Measurements from ENCODE around the gene RUNX2. TPM values are rescaled to one million over a fixed set of nuclear protein-coding genes. Genes with fewer than 3 reads are reported as not detected.

Gene RUNX2
- total and polyA plus RNA-seq, 8 donors, result 2.5 to 5.9 (median 3.0) TPM

DNA sequence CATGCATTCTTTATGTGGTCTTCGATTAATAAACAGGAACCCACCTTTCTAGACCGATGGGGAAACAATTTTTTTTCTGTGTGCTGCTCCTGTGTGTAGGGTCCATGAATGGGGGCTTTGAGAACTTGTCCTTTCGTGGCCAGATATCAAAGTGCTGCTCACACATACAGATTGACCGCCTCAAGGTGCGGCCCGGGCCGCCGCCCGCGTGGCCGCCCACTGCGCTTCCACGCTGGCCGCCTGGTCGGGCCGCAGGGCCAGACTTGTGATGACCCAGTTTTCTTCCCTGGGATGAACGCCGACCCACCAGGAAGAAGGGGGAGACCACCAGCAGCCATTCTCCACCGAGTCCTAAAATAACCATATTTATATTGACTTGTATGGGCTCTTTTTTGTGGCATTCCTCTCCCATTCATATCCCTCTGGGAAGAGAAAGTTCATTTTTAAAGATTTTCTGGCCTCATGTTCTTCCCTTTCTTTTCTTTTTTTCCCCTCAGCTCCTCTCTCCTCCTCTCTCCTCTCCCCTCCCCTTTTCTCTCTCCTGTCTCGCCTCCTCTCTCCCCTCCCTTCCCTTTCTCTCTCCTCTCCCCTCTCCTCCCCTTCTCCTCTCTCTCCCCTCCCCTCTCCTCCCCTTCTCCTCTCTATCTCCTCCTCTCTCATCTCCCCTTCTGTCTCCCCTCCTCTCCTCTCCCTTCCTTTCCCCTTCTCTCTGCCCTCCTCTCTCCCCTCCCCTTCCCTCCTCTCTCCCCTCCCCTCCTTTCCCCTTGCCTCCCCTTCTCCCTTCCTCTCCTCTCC, 314.4 kb downstream of the RUNX2 start:
- intact Hi-C loops (cut with DNase I), result no loop called here
- H3K4me1 ChIP-seq, result no peaks in the 10 kb centered on the region
- H3K27me3 ChIP-seq, result peaks cover 0 to 14% of the 10 kb centered on the region in 2 donors
- H3K36me3 ChIP-seq, result no peaks in the 10 kb centered on the region
- DNase-seq (no peak), ATAC-seq (no peak)
- H3K27ac ChIP-seq, result no peak overlapping the region
- no peaks in the 10 kb centered on the region for H3K9me3 ChIP-seq
- H3K4me3 ChIP-seq, result no peak overlapping the region
- TF ChIP-seq, protein P1, sequence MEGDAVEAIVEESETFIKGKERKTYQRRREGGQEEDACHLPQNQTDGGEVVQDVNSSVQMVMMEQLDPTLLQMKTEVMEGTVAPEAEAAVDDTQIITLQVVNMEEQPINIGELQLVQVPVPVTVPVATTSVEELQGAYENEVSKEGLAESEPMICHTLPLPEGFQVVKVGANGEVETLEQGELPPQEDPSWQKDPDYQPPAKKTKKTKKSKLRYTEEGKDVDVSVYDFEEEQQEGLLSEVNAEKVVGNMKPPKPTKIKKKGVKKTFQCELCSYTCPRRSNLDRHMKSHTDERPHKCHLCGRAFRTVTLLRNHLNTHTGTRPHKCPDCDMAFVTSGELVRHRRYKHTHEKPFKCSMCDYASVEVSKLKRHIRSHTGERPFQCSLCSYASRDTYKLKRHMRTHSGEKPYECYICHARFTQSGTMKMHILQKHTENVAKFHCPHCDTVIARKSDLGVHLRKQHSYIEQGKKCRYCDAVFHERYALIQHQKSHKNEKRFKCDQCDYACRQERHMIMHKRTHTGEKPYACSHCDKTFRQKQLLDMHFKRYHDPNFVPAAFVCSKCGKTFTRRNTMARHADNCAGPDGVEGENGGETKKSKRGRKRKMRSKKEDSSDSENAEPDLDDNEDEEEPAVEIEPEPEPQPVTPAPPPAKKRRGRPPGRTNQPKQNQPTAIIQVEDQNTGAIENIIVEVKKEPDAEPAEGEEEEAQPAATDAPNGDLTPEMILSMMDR (IDR thresholded peaks at IDR 0.05), result no peak

DNA sequence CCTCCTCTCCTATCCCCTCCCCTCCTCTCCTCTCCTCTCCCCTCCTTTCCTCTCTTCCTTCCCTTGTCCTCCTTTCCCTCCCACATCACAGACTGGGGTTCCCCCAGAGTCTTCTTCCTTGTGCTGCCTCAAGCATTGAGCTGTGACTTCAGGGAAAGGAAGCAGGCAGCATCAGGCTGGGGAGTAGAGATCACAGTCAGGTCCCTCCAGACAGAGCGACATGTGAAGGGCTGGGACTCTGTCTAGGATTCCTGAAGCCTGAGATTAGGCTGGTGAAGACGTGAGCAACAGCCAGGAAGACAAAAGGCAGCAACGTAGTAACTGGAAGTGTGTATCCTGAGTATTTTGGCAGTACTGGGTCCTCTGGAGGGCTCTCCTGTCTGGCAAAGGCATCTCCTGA, 315.0 kb downstream of the RUNX2 start:
- DNase-seq (no peak), ATAC-seq (no peak)
- TF ChIP-seq, protein P1 (IDR thresholded peaks at IDR 0.05), result no peak
- intact Hi-C loops (cut with DNase I), result no loop called here
- Histone ChIP-seq H3K36me3 (no peaks in the 10 kb centered on the region), H3K4me1 (no peaks in the 10 kb centered on the region), H3K27ac (no peak overlapping the region), H3K4me3 (no peak overlapping the region), H3K27me3 (peaks cover 0 to 14% of the 10 kb centered on the region in 2 donors), H3K9me3 (no peaks in the 10 kb centered on the region)

DNA sequence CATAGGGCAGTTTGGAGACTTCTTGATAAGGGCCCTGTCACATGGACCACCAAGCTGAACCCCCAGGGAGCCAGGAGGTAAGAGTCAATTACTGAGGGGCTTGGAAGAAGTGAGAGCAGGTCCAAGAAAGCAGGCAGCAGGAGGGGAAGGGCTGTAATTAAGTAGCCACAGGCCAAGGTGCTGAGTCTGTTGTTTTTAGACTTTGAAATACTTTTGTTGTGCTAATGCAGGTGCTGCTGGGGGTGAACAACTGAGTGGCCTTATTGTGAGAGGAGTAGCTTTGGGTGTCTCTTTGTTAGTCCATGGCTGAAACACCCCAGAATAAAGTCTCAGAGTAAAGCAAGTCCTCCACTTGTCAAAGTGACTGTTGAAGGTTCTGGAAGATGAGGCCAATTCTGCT, 316.6 kb downstream of the RUNX2 start:
- ATAC-seq, result no peak
- Histone ChIP-seq H3K4me3 (no peak overlapping the region), H3K27me3 (peaks cover 0 to 14% of the 10 kb centered on the region in 2 donors), H3K36me3 (no peaks in the 10 kb centered on the region), H3K4me1 (no peaks in the 10 kb centered on the region), H3K27ac (no peak overlapping the region), H3K9me3 (no peaks in the 10 kb centered on the region)
- intact Hi-C loops (cut with DNase I), result no loop called here
- no peak for DNase-seq
- TF ChIP-seq, protein P1 (IDR thresholded peaks at IDR 0.05), result no peak

DNA sequence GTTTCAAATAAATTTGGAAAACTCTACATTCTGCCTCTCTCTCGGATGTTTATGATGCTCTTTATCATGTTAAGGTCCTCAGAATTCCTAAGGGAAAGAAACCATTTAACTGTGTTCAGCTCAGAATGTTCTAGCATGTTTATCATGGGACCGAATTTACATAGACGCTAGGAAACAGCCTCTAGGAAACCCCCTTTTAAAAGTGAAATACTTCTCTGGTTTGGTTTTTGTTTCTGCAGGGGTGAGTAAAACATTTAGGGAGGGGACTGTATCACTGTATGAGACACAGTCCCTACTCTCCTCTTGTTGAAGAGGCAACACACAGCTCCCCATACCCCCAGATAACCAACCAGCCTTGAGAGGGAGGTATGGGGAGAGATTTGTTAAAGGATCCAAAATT, 317.2 kb downstream of the RUNX2 start:
- H3K36me3 ChIP-seq, result no peaks in the 10 kb centered on the region
- H3K9me3 ChIP-seq, result no peaks in the 10 kb centered on the region
- TF ChIP-seq, protein P1 (IDR thresholded peaks at IDR 0.05), result no peak
- no peaks in the 10 kb centered on the region for H3K4me1 ChIP-seq
- H3K4me3 ChIP-seq, result no peak overlapping the region
- intact Hi-C loops (cut with DNase I), result no loop called here
- H3K27ac ChIP-seq, result no peak overlapping the region
- ATAC-seq (no peak), DNase-seq (no peak)
- peaks cover 0 to 14% of the 10 kb centered on the region in 2 donors for H3K27me3 ChIP-seq

DNA sequence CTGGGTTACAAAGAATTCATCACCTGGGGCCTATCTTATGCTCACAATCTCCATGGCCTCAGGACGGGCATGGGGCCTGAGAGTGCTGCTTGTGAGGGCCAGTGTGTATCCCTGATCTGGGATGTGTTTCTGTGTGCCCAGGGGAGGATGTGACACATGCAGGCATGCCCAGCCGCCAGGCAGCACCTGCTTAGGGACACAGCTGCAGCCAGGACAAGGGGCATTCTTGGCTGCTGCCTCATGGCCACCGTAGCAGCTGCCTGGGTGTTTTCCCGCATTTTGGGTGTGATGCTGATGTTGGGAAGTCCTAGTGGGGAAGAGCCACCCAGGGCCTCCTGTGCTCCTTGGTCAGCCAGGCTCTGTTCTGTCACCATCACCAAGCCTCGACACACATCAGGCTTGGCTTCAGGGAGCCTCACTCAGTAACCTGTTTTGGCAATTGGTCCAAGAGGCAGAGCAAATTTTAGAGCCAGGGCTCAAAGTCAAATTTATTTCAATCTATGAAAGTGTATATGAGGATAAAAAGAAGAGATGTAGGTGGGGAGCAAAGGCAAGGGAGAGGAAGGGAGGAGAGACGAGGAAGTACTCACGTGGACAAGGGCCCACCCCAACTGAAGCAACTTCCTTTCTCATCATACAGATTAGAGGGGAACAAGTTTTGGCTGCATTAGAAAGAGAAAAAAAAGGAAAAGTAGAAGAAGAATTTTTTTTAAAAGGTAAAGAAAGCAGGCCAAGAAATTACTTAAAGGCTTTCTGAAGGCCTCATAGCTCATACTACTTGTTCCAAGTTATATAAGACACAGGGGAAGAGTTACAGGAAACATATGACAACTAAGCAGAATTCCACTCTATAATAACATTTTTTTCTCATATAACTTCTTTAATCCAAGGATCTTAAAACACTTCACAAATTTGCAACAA, 319.5 kb downstream of the RUNX2 start:
- Histone ChIP-seq H3K4me3 (no peak overlapping the region), H3K36me3 (no peaks in the 10 kb centered on the region), H3K9me3 (no peaks in the 10 kb centered on the region), H3K27ac (no peak overlapping the region), H3K4me1 (no peaks in the 10 kb centered on the region), H3K27me3 (peaks cover 0 to 14% of the 10 kb centered on the region in 2 donors)
- intact Hi-C loops (cut with DNase I), result no loop called here
- TF ChIP-seq, protein P1 (IDR thresholded peaks at IDR 0.05), result no peak
- DNase-seq, result no peak
- no peak for ATAC-seq
